ENCODE measurements around the gene CUL9.

The CUL9 gene

DNA sequence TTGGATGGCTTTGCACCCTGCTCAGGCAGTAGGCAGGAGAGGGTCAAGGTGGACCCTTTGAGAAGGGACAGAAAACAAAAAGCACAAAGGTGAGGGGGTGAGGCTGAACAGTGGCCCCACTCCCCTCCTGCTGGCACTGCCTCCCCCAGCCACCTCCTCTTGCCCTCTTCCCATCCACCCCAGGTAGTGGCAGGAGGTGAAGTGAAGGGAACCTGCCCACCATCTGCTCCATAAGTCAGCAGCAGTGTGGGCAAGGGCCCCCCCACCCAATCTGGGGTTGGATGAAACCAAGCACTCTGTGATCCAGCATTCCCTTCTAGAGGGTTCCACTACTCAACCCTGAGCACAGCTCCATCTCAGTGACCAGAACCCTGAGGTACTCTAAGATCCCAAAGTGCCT lies 89.9 kb downstream of the CUL9 start:
- no peak for DNase-seq (ENCODE audit: low read depth in 3 of 3)

DNA sequence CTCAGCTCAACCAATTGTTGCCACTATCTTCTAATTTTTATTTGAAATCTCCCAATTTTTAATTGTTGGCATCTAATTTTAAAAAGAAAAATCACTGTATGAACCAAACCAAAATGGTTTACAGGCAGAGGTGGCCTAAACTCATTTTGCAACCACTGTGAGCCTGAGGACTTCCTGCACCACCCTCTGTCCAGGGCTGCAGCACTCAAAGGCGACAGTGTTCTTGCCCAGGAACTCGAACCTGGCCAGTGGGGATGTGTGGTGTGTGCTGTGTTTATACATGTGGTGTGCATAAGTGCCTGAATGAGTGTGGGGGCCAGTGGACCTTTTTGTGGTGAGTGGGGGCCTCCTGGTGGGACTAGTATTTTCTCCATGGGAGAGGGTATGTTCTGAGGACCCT lies 91.7 kb downstream of the CUL9 start:
- no peak for DNase-seq (ENCODE audit: low read depth in 3 of 3)
